ENCODE results near the gene VAT1L.

- no peak for TF ChIP-seq POLR2A (IDR thresholded peaks at IDR 0.05)
- no peak for TF ChIP-seq CTCF (IDR thresholded peaks at IDR 0.05)
Measured at GRCh38 chr16:77943801-77944200, 155.4 kb downstream of the VAT1L start.
